ENCODE data around the gene IRAK1.

IRAK1 gene

DNA sequence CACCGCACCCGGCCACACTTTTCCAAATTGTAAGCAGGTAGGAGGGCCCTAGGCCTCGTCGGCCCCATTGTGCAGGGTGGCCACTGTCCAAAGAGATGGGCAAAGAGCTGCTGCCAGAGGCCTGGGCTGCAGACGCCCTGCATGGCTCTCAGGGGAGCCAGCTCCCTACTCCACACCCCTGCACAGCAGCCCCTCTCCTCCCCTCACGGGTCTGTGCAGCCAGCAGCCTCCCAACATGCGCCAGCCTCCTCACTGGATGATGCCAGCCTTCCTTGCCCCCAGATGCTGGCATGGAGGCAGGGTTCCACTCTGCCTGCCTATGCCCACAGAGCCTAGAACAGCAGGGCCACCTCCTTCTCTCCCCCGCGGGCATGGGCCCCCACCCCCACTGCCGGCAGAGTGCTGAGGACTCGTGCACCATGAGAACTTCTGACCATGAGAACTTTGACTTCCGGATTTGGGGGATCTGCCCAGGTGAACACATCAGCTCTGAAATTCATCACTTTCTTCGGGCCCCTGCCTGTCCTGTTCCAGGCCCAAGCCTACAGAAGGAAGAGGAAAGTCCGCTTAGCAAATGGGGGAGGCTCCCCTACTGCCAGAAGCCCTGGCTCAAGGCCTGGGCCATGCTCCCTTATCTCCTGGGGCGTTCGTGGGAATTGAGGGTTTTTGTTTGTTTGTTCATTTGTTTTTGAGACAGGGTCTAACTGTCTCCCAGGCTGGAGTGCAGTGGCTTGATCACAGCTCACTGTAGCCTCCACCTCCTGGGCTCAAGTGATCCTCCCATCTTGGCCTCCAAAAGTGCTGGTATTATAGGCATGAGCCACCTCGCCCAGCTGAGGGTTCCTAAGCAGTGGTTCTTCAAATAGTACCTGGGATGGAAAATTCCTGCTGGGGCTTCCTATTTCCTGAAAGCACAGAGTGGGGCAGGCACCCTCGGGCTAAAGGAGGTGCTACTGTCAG is 8.0 kb downstream of the IRAK1 start (continued):
- TF ChIP-seq, protein P1, sequence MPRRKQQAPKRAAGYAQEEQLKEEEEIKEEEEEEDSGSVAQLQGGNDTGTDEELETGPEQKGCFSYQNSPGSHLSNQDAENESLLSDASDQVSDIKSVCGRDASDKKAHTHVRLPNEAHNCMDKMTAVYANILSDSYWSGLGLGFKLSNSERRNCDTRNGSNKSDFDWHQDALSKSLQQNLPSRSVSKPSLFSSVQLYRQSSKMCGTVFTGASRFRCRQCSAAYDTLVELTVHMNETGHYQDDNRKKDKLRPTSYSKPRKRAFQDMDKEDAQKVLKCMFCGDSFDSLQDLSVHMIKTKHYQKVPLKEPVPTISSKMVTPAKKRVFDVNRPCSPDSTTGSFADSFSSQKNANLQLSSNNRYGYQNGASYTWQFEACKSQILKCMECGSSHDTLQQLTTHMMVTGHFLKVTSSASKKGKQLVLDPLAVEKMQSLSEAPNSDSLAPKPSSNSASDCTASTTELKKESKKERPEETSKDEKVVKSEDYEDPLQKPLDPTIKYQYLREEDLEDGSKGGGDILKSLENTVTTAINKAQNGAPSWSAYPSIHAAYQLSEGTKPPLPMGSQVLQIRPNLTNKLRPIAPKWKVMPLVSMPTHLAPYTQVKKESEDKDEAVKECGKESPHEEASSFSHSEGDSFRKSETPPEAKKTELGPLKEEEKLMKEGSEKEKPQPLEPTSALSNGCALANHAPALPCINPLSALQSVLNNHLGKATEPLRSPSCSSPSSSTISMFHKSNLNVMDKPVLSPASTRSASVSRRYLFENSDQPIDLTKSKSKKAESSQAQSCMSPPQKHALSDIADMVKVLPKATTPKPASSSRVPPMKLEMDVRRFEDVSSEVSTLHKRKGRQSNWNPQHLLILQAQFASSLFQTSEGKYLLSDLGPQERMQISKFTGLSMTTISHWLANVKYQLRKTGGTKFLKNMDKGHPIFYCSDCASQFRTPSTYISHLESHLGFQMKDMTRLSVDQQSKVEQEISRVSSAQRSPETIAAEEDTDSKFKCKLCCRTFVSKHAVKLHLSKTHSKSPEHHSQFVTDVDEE (CRISPR knock-in tag; IDR thresholded peaks at IDR 0.05) = no peak
- TF ChIP-seq ESRRG (CRISPR knock-in tag; IDR thresholded peaks at IDR 0.05) (no peak), ZC3H10 (CRISPR knock-in tag; IDR thresholded peaks at IDR 0.05) (no peak), TOX (CRISPR knock-in tag; IDR thresholded peaks at IDR 0.05; ENCODE audit: borderline replicate concordance) (no peak), ISL1 (CRISPR knock-in tag; IDR thresholded peaks at IDR 0.05) (no peak), CSDC2 (CRISPR knock-in tag; IDR thresholded peaks at IDR 0.05) (no peak), ZNF70 (CRISPR knock-in tag; IDR thresholded peaks at IDR 0.05) (no peak), ZFP30 (CRISPR knock-in tag; IDR thresholded peaks at IDR 0.05) (no peak), OSR1 (CRISPR knock-in tag; IDR thresholded peaks at IDR 0.05) (no peak), ARNTL (CRISPR knock-in tag; IDR thresholded peaks at IDR 0.05; ENCODE audit: borderline replicate concordance, low read depth) (no peak)

DNA sequence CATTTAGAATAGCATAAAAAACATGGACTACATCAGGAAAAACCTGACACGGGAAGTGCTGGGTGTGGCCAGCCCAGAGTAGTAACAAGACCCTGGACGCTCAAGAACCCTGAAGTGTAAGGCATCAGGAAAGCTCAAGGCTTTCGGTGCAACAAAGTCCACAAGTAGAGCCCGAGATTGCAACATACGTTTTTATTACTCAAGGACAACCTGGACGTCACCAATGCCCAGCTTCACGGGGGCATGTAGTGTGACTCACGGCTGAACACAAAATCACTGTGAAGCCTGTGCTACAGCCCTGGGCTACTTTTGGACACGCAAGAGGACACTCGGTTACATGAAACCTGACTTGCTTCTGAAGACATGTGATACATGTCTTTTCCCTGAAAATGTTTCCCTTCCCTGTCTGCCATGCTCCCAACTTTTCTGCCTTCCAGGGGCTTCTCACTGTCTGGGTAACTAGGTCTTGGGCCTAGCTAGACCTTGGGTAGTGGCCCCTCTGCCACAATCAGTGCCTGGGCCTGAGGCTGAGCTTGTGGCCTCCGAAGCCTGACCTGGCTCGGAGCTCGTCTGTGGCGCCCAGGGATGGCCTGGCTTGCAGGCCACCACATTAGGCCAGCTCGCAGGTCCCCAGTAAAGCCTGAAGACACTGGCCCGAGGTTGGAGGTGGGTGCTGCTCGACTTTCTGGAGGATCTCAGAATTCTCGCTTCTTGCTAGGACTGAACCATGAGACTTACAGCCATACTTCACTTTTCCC is 9.2 kb downstream of the IRAK1 start:
- TF ChIP-seq TCF4 (CRISPR knock-in tag; IDR thresholded peaks at IDR 0.05; ENCODE audit: borderline replicate concordance) (no peak), ZC3H10 (CRISPR knock-in tag; IDR thresholded peaks at IDR 0.05) (no peak), ZFP3 (CRISPR knock-in tag; IDR thresholded peaks at IDR 0.05) (no peak), GLIS3 (CRISPR knock-in tag; IDR thresholded peaks at IDR 0.05) (no peak), ESRRG (CRISPR knock-in tag; IDR thresholded peaks at IDR 0.05) (no peak), TOX (CRISPR knock-in tag; IDR thresholded peaks at IDR 0.05; ENCODE audit: borderline replicate concordance) (no peak), CSDC2 (CRISPR knock-in tag; IDR thresholded peaks at IDR 0.05) (no peak), OSR1 (CRISPR knock-in tag; IDR thresholded peaks at IDR 0.05) (no peak), BACH2 (CRISPR knock-in tag; IDR thresholded peaks at IDR 0.05; ENCODE audit: borderline replicate concordance) (no peak), ARNTL (CRISPR knock-in tag; IDR thresholded peaks at IDR 0.05; ENCODE audit: borderline replicate concordance, low read depth) (no peak), RARB (CRISPR knock-in tag; IDR thresholded peaks at IDR 0.05) (no peak), PPARA (CRISPR knock-in tag; IDR thresholded peaks at IDR 0.05; ENCODE audit: borderline replicate concordance) (no peak), ZNF565 (CRISPR knock-in tag; conservative IDR thresholded peaks at IDR 0.05; ENCODE audit: low read depth) (no peak), SNAI2 (CRISPR knock-in tag; IDR thresholded peaks at IDR 0.05) (no peak)
- TF ChIP-seq, protein P2, sequence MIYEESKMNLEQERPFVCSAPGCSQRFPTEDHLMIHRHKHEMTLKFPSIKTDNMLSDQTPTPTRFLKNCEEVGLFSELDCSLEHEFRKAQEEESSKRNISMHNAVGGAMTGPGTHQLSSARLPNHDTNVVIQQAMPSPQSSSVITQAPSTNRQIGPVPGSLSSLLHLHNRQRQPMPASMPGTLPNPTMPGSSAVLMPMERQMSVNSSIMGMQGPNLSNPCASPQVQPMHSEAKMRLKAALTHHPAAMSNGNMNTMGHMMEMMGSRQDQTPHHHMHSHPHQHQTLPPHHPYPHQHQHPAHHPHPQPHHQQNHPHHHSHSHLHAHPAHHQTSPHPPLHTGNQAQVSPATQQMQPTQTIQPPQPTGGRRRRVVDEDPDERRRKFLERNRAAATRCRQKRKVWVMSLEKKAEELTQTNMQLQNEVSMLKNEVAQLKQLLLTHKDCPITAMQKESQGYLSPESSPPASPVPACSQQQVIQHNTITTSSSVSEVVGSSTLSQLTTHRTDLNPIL (CRISPR knock-in tag; IDR thresholded peaks at IDR 0.05; ENCODE audit: low read depth) = no peak
- TF ChIP-seq, protein P3, sequence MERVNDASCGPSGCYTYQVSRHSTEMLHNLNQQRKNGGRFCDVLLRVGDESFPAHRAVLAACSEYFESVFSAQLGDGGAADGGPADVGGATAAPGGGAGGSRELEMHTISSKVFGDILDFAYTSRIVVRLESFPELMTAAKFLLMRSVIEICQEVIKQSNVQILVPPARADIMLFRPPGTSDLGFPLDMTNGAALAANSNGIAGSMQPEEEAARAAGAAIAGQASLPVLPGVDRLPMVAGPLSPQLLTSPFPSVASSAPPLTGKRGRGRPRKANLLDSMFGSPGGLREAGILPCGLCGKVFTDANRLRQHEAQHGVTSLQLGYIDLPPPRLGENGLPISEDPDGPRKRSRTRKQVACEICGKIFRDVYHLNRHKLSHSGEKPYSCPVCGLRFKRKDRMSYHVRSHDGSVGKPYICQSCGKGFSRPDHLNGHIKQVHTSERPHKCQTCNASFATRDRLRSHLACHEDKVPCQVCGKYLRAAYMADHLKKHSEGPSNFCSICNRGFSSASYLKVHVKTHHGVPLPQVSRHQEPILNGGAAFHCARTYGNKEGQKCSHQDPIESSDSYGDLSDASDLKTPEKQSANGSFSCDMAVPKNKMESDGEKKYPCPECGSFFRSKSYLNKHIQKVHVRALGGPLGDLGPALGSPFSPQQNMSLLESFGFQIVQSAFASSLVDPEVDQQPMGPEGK (CRISPR knock-in tag; IDR thresholded peaks at IDR 0.05; ENCODE audit: borderline replicate concordance) = no peak
- TF ChIP-seq, protein P4, sequence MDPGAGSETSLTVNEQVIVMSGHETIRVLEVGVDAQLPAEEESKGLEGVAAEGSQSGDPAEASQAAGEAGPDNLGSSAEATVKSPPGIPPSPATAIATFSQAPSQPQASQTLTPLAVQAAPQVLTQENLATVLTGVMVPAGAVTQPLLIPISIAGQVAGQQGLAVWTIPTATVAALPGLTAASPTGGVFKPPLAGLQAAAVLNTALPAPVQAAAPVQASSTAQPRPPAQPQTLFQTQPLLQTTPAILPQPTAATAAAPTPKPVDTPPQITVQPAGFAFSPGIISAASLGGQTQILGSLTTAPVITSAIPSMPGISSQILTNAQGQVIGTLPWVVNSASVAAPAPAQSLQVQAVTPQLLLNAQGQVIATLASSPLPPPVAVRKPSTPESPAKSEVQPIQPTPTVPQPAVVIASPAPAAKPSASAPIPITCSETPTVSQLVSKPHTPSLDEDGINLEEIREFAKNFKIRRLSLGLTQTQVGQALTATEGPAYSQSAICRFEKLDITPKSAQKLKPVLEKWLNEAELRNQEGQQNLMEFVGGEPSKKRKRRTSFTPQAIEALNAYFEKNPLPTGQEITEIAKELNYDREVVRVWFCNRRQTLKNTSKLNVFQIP (CRISPR knock-in tag; IDR thresholded peaks at IDR 0.05; ENCODE audit: borderline replicate concordance, low read depth) = no peak
- no peak for ATAC-seq

Measured in SK-N-SH treated with all-trans-retinoic acid at 6 μM for 48 hours (cell line).